ENCODE measurements around the gene UBALD1.
"Not testable (repeated sequence)": the region's sequence is repeated elsewhere in the genome, so short reads cannot be mapped to it uniquely, and the experiment has no call there.

Gene UBALD1

DNA sequence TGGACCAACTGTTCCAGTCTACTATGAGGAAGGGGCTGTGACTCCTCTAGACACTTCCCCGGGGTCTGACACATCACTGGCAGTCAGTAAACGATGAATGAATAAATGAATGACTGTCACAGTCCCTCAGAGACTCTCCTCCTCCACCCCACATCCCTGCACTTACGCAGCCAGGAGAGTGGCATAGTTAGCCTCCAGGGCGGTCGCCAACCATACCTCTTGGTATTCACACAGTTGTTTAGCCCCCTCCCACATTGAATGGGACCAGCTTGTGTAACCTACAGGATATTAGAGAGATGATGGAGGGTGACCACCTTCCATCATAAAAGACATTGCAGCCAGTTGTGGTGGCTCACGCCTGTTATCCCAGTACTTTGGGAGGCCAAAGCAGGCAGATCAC is 25.7 kb downstream of the UBALD1 start:
- DNase-seq (no peak), ATAC-seq (replicated peaks) (no peak)
- H3K36me3 Mint-ChIP-seq (ENCODE audit: insufficient read depth): peaks cover 3% of the 10 kb centered on the region
- no peaks in the 10 kb centered on the region for H3K9me3 Mint-ChIP-seq
- H3K4me3 Mint-ChIP-seq: no peak overlapping the region
- H3K27me3 Mint-ChIP-seq: peaks cover 6 to 29% of the 10 kb centered on the region in 2 donors
- H3K27ac Mint-ChIP-seq: no peak overlapping the region
- peaks cover 2 to 3% of the 10 kb centered on the region in 2 donors for H3K4me1 Mint-ChIP-seq (ENCODE audit: low read depth in 2 of 2)

DNA sequence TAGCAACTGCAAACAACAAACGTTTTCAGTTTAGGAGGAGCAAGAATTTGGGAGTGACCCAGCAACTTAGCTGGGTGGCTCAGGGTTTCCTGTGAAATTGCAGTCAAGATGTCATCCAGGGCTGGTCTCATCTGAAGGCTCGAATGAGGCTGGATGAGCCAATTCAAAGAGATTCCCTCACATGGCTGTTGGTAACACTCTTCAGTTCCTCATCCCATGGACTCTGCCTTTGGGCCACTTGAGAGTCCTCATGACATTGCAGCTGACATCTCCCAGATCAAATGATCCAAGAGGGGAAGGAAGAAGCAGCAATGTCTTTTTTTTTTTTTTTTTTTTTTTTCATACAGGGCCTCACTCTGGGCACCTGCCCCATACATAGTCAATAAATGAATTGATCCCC is 26.3 kb downstream of the UBALD1 start:
- Mint-ChIP-seq H3K36me3 (ENCODE audit: insufficient read depth) (no peaks in the 10 kb centered on the region), H3K4me1 (ENCODE audit: low read depth in 2 of 2) (peaks cover 2 to 3% of the 10 kb centered on the region in 2 donors), H3K4me3 (no peak overlapping the region), H3K27ac (no peak overlapping the region), H3K9me3 (no peaks in the 10 kb centered on the region), H3K27me3 (peaks cover 6 to 25% of the 10 kb centered on the region in 2 donors)
- DNase-seq: no peak
- ATAC-seq (replicated peaks): no peak

DNA sequence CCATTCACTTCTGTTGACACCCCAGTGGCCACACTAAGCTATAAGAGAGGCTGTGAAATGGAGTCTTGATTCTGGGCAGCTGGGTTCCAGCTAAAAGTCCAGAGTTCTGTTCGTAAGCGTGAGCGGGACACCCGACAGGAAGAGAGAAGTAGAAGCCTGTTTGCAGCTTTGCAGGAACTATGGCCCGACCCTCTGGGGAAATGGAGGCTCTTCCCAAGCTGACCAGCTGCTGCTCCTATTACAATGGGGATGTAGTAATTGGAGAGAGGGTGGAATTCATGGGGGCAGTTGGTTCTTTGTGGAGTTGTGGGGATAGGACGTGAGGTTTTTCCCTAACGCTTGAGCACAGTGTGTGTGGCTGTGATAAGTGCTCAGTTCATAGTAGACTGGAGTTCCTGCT is 28.4 kb downstream of the UBALD1 start:
- Mint-ChIP-seq H3K27ac (no peak overlapping the region), H3K27me3 (peaks cover 6 to 25% of the 10 kb centered on the region in 2 donors), H3K4me1 (ENCODE audit: low read depth in 2 of 2) (peaks cover 2 to 3% of the 10 kb centered on the region in 2 donors), H3K36me3 (ENCODE audit: insufficient read depth) (no peaks in the 10 kb centered on the region), H3K4me3 (no peak overlapping the region), H3K9me3 (no peaks in the 10 kb centered on the region)
- no peak for DNase-seq
- no peak for ATAC-seq (replicated peaks)

DNA sequence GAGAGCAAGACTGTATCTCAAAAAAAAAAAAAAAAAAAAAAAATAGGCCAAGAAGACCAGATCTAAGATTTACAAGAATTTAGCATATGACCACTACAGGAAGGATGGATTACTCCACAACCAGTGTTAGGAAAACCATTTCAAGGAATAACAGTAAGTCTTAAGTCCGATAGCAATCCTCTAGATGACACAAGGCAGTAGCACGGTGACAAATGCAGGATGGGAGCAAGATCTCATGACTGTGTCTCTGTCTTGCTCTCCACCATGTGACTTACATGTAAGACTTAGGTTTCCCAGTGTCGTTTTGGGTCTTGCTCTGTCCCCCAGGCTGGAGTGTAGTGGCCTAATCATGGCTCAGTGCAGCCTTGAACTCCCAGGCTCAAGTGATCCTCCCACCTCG is 30.8 kb downstream of the UBALD1 start:
- DNase-seq: no peak
- ATAC-seq (replicated peaks): no peak
- Mint-ChIP-seq H3K9me3 (no peaks in the 10 kb centered on the region), H3K27me3 (peaks cover 6 to 25% of the 10 kb centered on the region in 2 donors), H3K27ac (no peak overlapping the region), H3K36me3 (ENCODE audit: insufficient read depth) (no peaks in the 10 kb centered on the region), H3K4me3 (no peak overlapping the region), H3K4me1 (ENCODE audit: low read depth in 2 of 2) (peaks cover 2 to 3% of the 10 kb centered on the region in 2 donors)

DNA sequence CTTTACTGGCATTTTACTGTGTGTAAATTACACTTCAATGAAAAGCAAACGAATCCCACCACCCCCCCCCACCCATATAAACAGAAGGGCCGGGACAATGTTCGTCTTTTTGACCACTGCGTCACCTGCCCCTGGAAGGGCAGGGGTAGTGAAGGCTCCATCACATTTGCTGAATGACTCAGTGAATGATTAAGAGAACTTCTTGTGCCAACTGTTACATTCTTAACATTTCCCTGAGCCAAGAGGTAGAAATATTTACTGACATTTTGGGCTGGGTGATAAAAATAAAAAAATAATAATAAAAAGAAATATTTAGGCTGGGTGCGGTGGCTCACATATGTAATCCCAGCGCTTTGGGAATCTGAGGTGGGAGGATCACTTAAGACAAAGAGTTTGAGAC is 34.4 kb downstream of the UBALD1 start:
- ATAC-seq (replicated peaks): no peak
- Mint-ChIP-seq H3K27ac (no peak overlapping the region), H3K27me3 (peaks cover 0 to 1% of the 10 kb centered on the region in 2 donors), H3K4me3 (no peak overlapping the region), H3K4me1 (ENCODE audit: low read depth in 2 of 2) (no peaks in the 10 kb centered on the region), H3K9me3 (no peaks in the 10 kb centered on the region), H3K36me3 (ENCODE audit: insufficient read depth) (no peaks in the 10 kb centered on the region)
- no peak for DNase-seq

DNA sequence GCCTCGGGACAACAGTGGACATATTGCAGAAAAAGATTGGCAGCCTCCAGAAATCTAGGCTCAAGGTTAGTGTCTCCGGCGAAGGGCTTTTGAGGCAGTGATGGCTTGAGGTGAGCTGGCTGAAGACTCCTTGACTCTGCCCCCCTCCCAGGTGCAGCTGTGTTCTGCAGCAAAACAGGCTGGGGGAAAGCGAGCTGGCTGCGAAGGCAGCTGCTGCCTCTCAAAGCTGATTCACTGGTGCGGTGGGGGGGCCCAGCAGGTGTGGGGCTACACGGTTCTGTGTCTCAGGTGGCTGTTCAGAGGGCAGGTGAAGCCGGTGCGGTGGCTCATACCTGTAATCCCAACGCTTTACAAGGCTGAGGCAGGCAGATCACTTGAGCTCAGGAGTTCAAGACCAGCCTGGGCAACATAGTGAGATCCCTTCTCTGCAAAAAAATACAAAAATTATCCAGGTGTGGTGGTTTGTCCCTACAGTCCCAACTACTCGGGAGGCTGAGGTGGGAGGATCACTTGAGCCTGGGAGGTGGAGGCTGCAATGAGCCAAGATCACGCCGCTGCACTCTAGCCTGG is 35.6 kb downstream of the UBALD1 start:
- no peaks in the 10 kb centered on the region for H3K4me1 Mint-ChIP-seq (ENCODE audit: low read depth in 2 of 2)
- ATAC-seq (replicated peaks) (no peak), DNase-seq (no peak)
- no peaks in the 10 kb centered on the region for H3K36me3 Mint-ChIP-seq (ENCODE audit: insufficient read depth)
- H3K27me3 Mint-ChIP-seq: no peaks in the 10 kb centered on the region
- H3K9me3 Mint-ChIP-seq: no peaks in the 10 kb centered on the region
- no peak overlapping the region for H3K4me3 Mint-ChIP-seq
- H3K27ac Mint-ChIP-seq: no peak overlapping the region

DNA sequence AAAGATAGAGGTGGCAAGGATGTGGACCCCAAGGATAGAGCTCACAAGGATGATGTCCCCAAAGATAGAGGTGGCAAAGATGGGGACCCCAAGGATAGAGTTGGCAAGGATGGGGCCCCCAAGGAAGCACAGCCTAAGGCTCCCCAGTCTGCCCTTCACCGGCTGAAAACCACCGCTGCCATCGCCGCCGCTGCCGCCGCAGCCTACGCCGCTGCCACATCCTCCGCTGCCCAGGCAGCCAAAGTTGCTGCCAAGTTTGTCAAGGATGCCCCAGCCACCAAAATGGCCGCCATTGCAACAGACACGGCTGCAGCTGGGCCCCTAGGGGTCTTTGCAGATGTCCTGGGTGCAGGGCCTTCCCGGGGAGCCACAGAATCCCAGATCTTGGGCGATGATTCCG is 38.7 kb downstream of the UBALD1 start:
- Mint-ChIP-seq H3K27ac (no peak overlapping the region), H3K4me3 (no peak overlapping the region), H3K9me3 (no peaks in the 10 kb centered on the region), H3K36me3 (ENCODE audit: insufficient read depth) (peaks cover 4% of the 10 kb centered on the region), H3K4me1 (ENCODE audit: low read depth in 2 of 2) (no peaks in the 10 kb centered on the region), H3K27me3 (no peaks in the 10 kb centered on the region)
- no peak for DNase-seq
- no peak for ATAC-seq (replicated peaks)

DNA sequence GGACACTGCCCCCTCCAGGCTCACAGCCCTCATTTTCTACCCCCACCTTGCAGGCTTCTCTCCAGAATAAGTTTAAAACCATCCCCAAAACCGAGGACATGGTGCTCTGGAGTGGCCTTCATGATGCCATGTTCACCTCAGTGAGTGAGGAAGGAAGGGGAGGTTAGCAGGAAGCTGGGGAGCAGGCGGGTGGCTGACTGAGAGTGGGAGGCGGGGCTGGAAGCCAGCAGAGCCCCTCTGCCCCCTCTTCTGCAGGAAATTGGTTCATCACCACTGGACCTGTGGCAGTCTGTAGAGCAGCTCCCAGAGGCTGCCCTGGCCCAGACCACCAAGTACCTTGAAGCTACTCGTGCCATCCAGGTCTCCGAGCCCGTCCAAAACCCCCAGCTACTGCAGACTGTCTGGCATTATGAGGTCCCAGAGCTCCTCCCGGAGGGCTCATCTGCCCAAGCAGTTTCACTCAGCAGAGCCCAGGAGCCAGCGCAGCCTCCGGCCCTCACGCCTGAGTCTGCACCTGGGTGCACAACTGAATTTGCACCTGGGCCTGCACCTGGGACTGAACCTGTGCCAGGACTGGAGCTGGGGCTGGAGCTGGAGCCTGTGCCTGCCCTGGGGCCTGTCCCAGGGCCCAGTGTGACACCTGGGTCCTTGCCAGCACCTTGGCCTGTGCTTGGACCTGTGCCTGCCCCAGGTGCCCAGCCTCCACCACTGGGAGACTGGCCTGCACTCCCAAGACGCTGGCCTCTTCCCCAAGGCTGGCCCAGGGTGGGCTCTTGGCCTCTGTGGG is 39.6 kb downstream of the UBALD1 start:
- H3K4me1 Mint-ChIP-seq (ENCODE audit: low read depth in 2 of 2): no peaks in the 10 kb centered on the region
- no peak for DNase-seq
- H3K9me3 Mint-ChIP-seq: no peaks in the 10 kb centered on the region
- peaks cover 4% of the 10 kb centered on the region for H3K36me3 Mint-ChIP-seq (ENCODE audit: insufficient read depth)
- peak overlapping the region in 1 of 2 donors; percentile 49 for H3K27ac Mint-ChIP-seq
- no peak overlapping the region for H3K4me3 Mint-ChIP-seq
- H3K27me3 Mint-ChIP-seq: no peaks in the 10 kb centered on the region
- ATAC-seq (replicated peaks): peak; percentile 19

DNA sequence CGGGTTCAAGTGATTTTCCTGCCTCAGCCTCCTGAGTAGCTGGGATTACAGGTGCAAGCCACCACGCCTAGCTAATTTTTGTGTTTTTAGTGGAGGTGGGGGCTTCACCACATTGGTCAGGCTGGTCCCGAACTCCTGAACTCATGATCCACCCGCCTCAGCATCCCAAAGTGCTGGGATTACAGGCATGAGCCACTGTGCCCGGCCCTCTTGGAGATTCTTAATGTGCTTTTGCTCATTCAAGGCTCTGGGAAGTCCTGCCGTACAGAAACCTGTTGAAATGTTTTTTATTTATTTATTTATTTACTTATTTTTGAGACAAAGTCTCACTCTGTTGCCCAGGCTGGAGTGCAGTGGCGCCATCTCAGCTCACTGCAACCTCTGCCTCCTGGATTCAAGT is 40.8 kb downstream of the UBALD1 start:
- H3K36me3 Mint-ChIP-seq (ENCODE audit: insufficient read depth); DNase-seq; H3K9me3 Mint-ChIP-seq; H3K4me1 Mint-ChIP-seq (ENCODE audit: low read depth in 2 of 2); H3K27ac Mint-ChIP-seq; ATAC-seq (replicated peaks); H3K4me3 Mint-ChIP-seq; H3K27me3 Mint-ChIP-seq: not testable (repeated sequence)

DNA sequence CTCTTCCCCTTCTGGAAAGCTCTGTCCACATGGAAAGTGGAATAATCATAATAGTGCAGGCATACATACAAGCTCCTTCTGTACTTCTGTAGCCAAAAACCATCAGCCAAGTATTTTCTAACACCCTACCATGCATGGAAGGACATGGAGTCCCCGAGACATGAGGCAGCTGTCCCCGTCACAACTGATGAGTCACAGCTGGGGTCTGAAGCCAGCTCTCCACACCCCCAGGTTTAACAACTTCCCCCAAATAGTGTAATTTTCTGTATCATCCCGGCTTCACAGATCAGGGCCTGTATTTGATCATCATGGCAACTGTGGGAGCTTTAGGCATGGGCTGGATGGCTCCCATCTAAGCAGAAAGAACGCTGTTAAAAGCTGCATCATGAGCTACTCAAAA is 42.0 kb downstream of the UBALD1 start:
- Mint-ChIP-seq H3K4me1 (ENCODE audit: low read depth in 2 of 2) (no peaks in the 10 kb centered on the region), H3K4me3 (no peak overlapping the region), H3K36me3 (ENCODE audit: insufficient read depth) (peaks cover 4% of the 10 kb centered on the region), H3K9me3 (no peaks in the 10 kb centered on the region), H3K27ac (no peak overlapping the region), H3K27me3 (no peaks in the 10 kb centered on the region)
- DNase-seq (no peak), ATAC-seq (replicated peaks) (no peak)

DNA sequence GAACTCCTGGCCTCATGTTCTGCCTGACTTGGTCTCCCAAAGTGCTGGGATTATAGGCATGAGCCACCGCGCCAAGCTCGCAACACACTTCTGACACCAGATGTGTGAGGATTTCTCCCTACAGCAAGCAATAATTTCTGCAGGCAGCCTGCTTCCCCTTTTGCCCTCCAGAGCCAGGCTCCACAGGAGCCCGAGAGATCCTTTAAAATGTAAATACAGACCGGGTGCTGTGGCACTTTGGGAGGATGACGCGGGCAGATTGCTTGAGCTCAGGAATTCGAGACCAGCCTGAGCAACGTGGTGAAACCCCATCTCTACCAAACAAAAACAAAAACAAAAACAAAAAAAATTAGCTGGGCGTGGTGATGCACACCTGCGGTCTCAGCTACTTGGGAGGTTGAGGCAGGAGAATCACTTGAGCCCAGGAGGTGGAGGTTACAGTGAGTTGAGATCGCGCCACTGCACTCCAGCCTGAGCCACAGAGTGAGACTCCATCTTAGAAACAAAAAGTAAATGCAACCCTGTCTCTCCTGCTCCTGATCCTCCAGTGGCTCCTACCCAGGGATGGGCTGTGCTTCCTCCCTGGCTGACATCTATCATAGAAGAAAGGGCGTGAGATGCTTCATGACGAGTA is 43.9 kb downstream of the UBALD1 start:
- Mint-ChIP-seq H3K27ac (no peak overlapping the region), H3K4me3 (no peak overlapping the region)
- ATAC-seq (replicated peaks): no peak

DNA sequence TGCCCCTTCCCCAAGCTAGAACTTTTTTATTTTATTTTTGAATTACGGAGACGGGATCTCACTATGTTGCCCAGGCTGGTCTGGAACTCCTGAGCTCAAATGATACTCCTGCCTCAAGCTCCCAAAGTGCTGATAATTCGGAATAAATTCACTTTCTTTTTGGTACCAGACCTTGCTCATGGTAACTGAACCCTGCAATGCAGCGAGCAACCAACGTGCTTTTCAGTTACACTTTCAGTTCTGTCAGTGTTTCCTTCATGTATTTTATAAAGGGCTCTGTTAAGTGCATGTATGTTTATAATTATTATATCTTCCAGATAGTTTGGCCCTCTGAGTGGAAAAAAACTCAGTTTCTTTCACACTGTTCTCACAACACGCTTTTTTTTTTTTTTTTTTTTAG is 44.6 kb downstream of the UBALD1 start:
- Mint-ChIP-seq H3K9me3 (no peaks in the 10 kb centered on the region), H3K4me1 (ENCODE audit: low read depth in 2 of 2) (peaks cover 4 to 9% of the 10 kb centered on the region in 2 donors), H3K36me3 (ENCODE audit: insufficient read depth) (peaks cover 4% of the 10 kb centered on the region), H3K4me3 (no peak overlapping the region), H3K27ac (peak overlapping the region in 1 of 2 donors; percentile 26), H3K27me3 (no peaks in the 10 kb centered on the region)
- no peak for ATAC-seq (replicated peaks)
- no peak for DNase-seq

More for the DNA sequence above, 43.9 kb downstream of the UBALD1 start:
- Mint-ChIP-seq H3K9me3 (no peaks in the 10 kb centered on the region), H3K36me3 (ENCODE audit: insufficient read depth) (peaks cover 4% of the 10 kb centered on the region), H3K4me1 (ENCODE audit: low read depth in 2 of 2) (peaks cover 4 to 9% of the 10 kb centered on the region in 2 donors), H3K27me3 (no peaks in the 10 kb centered on the region)
- DNase-seq: no peak

DNA sequence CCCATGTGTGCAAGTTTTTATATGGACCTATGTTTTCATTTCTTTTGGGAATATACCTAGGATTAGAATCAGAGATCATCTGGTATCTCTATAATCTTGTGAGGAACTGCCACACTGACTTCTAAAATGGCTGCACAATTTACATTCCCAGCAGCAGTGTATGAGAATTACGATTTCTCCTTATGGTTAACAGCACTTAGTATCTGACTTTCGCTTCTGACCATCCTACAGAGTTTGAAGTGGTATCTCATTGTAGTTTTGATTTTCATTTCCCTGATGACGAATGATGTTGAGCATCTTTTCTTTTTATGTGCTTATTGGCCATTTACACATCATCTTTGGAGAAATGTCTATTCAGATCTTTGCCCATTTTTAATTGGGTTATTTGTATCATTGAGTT is 48.5 kb downstream of the UBALD1 start:
- no peak overlapping the region for H3K4me3 Mint-ChIP-seq
- no peak for ATAC-seq (replicated peaks)
- H3K4me1 Mint-ChIP-seq (ENCODE audit: low read depth in 2 of 2): peaks cover 4 to 9% of the 10 kb centered on the region in 2 donors
- no peaks in the 10 kb centered on the region for H3K36me3 Mint-ChIP-seq (ENCODE audit: insufficient read depth)
- H3K9me3 Mint-ChIP-seq: no peaks in the 10 kb centered on the region
- no peaks in the 10 kb centered on the region for H3K27me3 Mint-ChIP-seq
- H3K27ac Mint-ChIP-seq: no peak overlapping the region
- DNase-seq: no peak
